ENCODE results near the gene LCP1.
A peak's percentile ranks its signal among the peaks of the same experiment; 100 is the strongest.
"Not testable (repeated sequence)": the region's sequence is repeated elsewhere in the genome, so short reads cannot be mapped to it uniquely, and the experiment has no call there.

The LCP1 gene, protein sequence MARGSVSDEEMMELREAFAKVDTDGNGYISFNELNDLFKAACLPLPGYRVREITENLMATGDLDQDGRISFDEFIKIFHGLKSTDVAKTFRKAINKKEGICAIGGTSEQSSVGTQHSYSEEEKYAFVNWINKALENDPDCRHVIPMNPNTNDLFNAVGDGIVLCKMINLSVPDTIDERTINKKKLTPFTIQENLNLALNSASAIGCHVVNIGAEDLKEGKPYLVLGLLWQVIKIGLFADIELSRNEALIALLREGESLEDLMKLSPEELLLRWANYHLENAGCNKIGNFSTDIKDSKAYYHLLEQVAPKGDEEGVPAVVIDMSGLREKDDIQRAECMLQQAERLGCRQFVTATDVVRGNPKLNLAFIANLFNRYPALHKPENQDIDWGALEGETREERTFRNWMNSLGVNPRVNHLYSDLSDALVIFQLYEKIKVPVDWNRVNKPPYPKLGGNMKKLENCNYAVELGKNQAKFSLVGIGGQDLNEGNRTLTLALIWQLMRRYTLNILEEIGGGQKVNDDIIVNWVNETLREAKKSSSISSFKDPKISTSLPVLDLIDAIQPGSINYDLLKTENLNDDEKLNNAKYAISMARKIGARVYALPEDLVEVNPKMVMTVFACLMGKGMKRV

DNA sequence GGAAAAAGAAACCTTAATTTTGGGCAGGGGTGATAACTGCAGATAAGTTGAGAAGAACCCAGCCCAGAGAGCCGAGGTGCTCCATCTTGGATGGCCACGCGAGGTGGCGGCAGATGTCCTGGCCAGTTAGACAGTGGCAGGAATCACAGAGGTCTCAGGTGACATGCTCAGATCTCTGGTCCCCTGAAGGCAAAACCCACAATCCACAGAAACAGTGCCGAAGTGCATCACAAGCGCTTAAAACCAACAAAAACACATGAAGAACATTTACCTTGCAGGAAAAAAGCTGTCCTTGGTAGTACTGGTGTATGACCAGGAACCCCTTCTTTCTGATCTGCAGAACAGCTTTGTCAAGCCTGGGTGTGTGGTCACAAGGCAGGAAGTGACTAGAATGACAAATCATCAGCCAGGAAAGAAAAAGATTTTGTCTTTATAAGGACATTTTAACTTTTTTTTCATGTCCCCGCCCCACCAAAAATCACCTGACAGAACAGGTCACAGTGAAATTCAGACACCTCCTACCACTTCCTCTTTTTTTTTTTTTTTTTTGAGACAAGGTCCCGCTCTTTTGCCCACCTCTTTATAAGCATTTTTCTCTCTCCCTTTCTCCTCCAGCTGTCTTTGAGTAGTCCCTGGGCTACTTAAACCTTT lies at the start of gene LCP1:
Gene LCP1, minus strand, starts transcription at position 338 of the 651 bp plus-strand sequence. CDS start 22,515 bp downstream, outside the sequence.
- peak; percentile 91 to 96 for DNase-seq

DNA sequence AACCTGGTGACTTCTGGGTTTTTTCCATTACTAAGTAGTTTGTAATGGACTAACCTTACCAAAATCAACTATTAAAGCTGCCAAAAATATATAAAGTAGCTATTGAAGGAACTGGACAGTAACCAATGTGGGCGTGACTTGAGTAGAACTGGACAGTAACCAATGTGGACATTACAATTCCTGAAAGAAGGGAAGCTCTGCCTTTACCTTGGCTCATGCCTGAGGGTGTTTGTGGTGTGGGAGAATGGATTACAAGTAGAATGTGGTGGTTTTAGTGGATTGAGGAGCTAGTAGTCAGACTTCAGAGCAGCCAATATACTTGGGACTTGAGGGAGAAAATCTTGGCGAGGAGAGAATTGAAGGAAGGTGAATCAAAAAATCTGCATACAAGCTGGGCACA lies 47.3 kb upstream of the LCP1 start:
- no peak for DNase-seq

DNA sequence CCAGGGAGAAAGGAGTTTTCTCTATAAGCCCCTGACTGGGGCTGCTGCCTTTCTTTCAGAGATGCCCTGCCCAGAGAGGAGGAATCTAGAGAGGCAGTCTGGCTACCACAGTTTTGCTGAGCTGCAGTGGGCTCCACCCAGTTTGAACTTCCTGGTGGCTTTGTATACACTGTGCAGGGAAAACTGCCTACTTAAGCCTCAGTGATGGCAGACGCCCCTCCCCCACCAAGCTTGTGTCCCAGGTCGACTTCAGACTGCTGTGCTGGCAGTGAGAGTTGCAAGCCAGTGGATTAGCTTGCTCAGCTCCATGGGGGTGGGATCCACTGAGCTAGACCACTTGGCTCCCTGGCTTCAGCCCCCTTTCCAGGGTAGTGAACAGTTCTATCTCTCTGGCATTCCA lies 38.3 kb upstream of the LCP1 start:
- not testable (repeated sequence) for DNase-seq

DNA sequence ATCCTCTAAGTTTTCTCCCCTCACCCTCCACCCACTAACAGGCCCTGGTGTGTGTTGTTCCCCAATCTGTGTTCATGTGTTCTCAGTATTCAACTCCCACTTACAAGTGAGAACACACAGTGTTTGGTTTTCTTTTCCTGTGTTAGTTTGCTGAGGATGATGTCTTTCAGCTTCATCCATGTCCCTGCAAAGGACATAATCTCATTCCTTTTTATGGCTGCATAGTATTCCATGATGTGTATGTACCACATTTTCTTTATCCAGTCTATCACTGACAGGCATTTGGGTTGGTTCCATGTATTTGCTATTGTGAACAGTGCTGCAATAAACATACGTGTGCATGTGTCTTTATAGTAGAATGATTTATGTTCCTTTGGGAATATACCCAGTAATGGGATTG lies 32.8 kb upstream of the LCP1 start:
- not testable (repeated sequence) for DNase-seq

DNA sequence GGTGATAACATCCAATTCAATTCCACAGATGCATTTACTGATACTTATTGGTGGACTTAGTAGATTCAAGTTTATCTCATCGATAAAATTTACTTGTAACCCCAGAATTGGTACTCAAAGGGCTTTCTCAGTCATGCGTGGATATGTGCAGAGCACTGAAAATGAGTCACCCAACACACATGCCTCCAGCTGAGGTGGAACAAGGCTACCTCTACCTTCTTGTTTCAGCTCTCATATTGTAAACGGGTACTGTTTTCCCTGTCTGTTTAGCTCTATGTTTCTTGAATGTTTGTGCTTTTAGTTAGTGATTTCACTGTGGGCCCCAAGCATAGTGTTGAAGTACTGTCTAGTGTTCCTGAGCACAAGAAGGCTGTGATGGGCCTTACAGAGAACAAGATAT lies 31.3 kb upstream of the LCP1 start:
- DNase-seq = no peak

DNA sequence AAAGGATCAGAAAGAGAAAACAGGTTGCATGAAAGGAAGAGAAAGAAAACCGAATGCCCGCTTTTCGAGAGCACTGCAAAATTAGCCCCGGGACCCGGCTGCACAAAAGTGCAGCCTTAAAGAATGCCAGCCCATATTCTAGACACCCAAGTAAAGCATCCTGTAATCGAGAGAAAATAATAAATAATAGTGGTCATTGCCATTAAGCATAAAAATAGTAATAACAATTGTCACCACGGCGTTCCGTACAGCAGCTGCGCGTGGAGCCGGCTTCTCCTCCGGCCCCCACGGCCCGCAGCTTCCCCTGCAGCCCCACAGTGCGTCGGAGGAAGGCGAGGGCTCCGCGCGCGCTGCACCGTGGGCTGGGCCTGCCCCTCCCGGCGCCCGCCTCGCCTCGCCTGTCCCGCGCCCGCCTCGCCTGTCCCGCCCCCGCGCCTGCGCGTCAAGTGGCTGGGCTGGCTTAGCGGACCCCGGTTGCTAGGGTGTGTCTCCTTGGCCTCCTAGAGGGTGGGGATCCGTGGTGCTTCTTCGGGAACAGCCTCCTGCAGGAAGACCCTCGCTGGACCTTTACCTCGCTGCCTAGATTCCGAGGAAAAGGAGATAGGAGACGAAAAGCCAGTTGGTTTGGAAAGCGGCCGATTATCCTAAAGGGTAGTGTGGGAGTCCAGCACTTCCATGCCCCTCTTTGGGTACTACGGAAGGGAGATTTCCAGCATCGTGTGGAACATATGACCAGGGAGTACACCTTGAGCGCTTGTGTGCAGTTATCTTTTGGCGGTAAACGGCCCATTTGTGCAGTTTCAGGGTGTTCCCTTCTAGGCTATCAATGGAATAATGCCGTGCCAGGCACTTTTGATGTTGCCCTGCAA lies 29.7 kb upstream of the LCP1 start, which contains the start of gene LRRC63:
Gene LRRC63, plus strand, starts transcription at position 446 of the 869 bp plus-strand sequence. CDS start 1,107 bp downstream, outside the sequence.
- peak; percentile 84 for DNase-seq

DNA sequence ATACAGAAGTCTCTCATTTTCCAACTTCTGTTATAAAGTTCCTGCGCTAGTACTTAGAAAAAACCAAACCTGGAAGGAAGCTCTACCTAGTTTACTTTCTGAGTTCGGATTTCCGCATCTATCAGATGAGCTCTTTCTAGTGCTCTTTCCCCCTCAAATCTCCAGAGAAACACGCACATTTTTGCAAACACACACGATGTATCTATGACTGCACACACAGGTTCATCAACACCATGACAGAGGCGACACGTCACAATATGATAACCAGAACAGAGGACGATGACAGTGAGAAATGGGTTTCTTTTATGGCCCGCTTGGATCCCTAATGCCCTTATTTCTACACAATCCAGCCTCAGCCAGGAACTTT lies 29.1 kb upstream of the LCP1 start:
- DNase-seq = peak; percentile 58 to 68

DNA sequence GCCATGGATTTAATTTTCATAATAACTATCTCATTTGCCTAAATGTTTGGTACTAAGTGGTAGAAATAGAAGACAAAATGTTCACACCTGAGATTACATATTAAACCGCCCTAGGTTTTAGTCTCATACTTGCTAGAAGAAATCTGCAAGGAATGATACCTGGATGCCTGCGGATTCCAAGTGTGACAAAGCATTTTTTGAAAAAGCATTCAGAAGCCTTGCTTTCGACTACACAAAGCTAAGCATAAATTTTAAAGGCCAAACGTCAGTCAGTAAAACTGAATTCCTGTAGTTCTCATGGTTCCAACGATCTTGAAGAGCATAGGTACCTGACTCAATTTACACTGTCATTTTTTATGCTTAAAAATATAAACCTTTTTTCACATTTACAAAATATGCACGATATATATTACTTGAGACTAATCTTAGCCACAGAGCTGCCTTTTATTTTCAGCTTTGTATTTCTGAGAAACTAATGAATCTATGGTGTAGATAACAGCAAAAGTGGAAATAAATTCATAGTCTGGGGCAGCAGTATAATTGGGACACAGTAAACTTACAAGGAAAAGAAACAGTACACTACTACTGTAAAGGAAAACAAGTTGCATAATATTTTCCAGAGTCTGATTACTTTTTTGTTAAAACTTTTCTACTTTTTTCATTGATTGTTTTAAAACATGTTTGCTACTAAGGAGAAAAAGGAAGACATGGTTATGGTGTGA lies 28.5 kb upstream of the LCP1 start:
- DNase-seq = no peak

DNA sequence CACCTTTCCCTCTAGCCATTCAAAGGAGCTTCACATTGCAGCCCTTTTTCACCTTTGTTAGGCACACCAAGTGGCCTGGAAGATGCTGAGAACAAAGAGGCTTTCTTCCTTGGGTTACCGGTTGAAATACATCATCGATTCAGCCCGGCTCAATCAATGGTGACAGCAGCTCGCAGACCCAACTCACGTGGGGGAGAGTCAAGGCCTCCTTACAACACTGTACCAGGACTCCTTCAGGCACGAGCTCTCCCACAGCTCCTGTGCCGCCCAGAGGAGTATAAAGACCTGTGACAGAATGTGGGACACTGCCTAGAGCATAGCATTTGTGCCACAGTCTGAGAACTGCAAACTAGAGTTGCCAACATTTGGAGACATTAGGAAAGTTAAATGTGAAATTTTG lies 25.9 kb upstream of the LCP1 start:
- no peak for DNase-seq

DNA sequence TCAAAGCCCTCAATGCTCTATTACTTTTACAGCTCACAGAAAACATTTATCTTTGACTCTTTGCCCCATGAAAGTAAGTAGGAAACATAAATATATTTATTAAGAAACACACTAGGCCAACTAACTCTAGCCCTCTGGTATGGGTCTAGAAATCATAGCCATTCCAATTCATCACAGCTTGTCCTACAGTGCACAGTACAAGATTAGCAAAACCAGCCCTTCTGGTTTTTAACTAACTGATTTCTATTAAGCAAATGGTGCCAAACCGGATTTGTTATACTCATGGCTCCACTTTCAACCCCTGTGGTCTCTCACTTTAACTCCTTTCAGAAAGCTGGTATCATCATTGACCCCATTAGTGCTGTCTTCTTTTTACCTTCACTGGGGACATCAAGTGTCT lies 24.2 kb upstream of the LCP1 start:
- no peak for DNase-seq

DNA sequence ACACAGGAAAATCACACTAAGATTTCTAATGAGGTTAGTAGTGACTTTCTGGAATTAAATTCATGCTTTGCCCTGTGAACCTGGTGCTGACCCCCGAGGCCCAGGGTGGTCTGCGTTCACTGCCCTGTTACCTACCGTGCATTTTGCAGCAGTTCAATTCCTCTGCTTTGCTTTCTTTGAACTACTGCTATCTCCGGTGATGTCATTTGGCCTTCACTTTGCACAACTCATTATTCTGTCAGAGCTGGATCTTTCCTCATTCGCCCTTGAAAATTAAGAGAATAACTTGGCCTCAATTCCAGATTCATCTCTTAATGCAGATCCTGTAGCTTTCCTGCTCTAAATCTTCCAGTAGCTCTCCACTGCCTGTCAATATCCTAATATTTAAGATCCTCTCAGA lies 21.0 kb upstream of the LCP1 start:
- no peak for DNase-seq

DNA sequence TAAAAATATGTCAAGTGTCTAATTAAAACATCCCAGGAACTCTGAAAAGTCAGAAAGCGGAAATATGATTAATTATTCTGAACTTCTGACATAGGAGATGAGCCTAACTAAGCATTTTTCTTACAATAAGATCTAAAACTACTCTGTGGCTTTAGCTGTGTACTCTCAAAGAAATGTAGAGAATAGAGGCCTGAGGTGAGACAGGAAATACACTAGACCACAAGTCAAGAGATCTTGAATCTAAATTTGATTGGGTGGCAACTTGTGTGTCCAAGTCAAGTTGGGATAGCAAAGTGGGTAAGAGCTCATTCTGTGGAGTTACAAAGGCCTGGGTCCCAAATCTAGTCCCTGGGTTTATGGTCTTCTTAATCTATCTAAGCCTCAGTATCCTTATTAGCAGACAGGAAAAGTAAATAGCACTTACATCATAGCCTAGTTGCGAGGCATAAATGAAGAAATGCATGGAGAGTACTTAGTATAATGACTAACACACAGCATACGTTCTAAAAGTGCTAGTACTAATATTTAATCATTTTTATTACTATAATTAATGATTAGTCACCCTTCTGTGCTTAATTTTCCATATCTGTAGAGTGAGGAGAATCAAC lies 20.3 kb upstream of the LCP1 start:
- peak in 1 of 2 donors; percentile 57 for DNase-seq

DNA sequence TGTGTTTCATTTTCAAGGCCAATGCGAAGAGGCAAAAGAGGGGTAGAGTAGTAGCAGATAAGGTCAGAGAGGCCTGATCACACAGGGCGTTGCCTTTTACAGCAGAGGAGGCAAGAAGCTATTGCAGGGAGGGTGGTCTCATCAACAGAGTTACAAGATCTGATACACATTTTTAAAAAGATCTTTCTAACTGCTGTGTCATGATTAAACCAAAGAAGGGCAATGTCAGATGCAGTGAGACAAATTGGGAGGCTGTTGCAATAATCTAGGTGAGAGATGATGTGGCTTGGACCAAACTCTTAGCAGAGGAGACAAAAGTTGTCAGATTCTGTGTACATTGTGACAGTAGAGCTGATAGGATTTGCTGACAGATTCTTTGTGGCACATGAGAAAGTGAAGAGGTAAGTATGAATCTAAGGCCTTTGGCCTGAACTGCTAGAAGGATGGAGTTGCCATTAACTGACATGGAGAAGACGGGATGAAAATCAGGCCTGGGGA lies 16.8 kb upstream of the LCP1 start:
- DNase-seq = no peak

DNA sequence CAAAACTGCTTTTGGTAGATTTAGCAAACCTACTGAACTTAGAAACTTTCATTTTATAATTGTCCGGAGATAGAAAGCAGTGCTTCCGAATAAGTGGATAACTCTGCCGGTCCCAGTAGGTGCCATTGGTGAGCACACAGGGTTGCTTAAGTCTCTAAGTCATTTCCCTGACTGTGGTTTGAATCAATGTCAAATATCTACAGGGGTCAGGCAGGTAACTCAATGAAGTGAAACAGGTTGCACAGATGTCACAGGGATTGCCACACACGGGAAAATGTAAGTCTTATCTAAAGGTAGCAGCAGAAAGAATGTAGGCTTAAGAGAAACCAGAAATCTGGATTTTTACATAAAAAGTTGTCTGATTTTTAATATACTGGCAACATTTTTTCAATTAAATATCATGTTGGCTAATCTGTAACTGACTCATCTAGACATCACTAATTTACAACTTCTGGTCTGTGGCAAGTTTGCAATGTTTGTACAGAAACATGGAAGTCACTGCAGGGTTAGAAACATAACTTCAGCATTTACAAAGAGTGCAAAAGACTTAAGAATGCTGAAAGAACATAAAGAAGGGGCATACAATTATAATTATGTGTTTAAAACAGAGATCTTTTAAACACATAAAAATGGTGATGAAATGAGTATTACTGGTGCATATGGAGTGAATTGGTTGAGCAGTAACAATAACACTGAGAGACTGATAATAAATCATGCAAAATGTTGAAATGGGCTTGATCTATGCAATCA lies 15.5 kb upstream of the LCP1 start:
- no peak for DNase-seq

DNA sequence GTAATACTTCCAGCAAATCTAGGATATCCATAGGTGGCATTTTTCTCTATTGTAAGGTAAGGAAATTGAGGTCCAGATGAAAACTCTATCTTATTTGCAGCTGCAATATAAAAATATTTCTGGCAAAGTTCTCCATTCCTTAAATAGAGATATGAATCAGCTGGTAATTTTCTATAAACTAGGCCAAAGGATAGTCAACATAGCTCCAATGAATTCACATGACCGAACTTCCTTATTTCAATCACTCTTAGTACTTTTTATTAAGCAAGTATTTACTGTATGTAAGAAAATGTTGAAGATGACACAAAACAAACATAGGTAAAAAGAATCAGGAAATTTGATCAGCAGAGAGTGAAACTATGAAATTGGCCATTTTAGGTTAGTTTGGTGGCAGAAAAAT lies 13.0 kb upstream of the LCP1 start:
- no peak for DNase-seq

DNA sequence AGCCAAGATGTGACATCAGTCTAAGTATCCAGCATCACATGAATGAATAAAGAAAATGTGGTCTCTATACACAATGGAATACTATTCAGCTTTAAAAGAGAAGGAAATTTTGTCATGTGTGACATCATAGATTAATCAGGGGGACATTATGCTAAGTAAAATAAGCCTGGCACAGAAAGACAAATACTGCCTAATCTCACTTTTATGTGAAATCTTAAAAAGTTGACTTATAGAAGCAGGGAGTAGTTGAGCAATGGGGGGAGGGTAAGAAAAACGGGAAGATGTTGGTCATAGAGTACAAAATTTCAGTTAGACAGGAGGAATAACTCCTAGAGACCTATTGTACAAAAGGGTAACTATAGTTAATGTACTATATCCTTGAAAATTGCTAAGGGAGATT lies 10.4 kb upstream of the LCP1 start:
- DNase-seq = no peak

DNA sequence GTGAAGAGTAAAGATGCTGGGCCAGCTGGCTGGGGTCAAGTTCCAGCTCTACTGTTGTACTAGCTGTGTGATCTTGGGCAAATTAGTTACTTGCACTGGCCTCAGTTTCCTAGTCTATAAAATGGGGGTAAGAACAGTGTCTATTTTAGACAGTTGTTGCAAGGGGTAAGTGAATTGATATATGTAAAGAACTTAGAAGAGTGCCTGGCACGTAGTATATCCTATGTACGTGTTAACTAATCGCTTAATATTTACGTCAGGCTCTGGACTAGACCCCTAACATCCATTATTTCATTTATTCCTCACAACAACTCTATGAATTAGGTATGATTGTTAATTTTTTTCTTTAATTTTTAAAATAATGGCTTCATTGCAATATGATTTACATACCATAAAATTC lies 3.7 kb upstream of the LCP1 start:
- DNase-seq = no peak

DNA sequence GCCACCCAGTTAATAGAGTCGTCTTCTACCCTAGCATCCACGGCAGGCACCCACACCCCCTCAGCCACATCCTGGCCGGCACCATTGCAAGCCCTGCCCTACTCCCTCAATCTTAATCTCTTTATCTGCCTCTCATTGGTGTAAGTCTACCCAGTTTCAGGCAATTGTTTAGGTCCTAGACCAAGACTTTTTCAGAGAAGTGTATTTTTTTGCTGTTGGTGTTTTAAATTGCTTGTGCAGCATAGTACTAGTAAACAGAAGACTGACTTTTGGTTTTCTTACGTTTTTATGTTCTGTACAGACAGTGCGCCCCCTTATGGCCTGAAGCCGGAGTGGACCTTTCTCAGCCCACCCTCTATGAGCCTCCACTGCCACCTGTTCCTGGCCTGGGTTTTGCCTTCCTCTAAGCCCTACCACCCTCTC lies 2.3 kb upstream of the LCP1 start:
- peak; percentile 81 to 84 for DNase-seq

DNA sequence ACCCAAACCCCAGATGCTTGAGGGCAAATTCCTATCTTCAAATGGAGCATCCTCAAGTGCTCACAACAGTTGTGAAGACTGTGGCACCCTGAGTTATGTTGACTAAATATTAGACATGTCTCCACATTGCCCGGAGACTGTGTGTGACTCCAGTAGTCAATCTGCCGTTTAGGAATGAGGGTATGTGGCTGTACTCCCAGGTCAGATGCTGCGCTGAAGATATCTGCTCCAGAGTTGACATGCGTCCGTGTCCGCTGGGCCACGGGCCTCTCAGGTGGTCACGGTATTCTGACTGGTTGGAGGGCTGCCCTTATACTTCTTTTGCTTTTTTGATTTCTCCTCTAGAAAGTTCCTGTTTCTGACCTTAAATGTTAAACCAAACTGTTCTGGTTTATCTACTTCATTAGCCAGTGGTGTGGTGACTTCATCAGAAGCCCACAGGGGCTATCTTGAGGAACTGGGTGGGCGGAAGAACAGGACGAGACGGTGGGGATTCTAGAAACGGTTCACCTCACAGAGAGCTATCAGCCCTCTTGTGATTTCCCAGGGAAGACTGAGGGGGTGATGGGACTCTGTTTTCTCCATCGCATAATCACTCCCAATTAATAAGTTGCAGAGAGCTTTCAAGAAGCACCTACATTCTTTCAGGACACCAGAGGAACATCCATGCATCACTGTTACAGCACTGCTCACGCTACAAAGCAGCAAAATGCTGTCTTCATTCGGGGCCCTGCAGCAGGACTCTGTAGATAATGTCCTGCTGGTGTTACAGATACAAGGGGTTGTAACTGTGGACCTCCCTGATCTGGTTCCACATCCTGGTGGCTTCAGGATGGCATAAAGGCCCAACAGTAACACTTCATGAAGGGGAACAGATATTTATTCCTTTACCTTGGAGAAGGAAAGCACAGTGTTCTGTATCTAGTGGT lies 1.3 kb upstream of the LCP1 start:
- DNase-seq = no peak

DNA sequence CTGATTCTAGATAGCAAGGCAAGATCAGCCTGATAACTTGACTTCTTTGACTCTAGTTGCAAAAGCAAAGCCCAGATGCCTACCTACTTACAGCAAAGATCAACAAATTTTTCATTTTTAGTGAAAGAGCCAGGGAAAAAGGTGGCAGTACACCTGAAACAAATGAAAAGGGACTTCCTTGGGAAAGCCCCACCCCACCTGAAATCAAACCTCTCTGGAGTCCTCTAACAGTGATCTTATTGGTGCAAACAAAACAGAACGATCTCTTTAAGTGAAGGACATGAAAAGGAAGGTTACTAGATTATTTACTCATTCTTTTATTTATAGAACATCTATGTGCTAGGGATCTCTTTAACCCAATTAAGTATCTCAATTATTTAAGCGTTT lies 507 bp upstream of the LCP1 start:
- no peak for DNase-seq
